NCI-H128 (cell line): Measurements from ENCODE around the gene ASZ1.
"Not testable (repeated sequence)": the region's sequence is repeated elsewhere in the genome, so short reads cannot be mapped to it uniquely, and the experiment has no call there.

ENCODE experiments used
- DNase-seq: peaks from one replicate; lab custom pipeline; 2025; ENCODE audit not compliant: unreplicated experiment; lab: John Stamatoyannopoulos, UW

Gene ASZ1

GRCh38 chr7:117427258-117427701 is at the start of gene ASZ1:
Gene ASZ1 (minus strand): TSS chr7:117427493. CDS start chr7:117427460, 33 bp downstream.
- no peak for DNase-seq

- DNase-seq: no peak
Measured at GRCh38 chr7:117476557-117477215, 49.4 kb upstream of the ASZ1 start.

- no peak for DNase-seq
Measured at GRCh38 chr7:117472335-117472734, 45.0 kb upstream of the ASZ1 start.

- no peak for DNase-seq
Measured at GRCh38 chr7:117470777-117471176, 43.5 kb upstream of the ASZ1 start.

- DNase-seq: no peak
Measured at GRCh38 chr7:117468174-117468573, 40.9 kb upstream of the ASZ1 start.

GRCh38 chr7:117460815-117461214 is 33.5 kb upstream of the ASZ1 start:
- DNase-seq: not testable (repeated sequence)

- no peak for DNase-seq
Measured at GRCh38 chr7:117459735-117460134, 32.4 kb upstream of the ASZ1 start.

- no peak for DNase-seq
Measured at GRCh38 chr7:117458977-117459583, 31.8 kb upstream of the ASZ1 start.

- no peak for DNase-seq
Measured at GRCh38 chr7:117448655-117449054, 21.4 kb upstream of the ASZ1 start.

GRCh38 chr7:117446220-117446815 is 19.0 kb upstream of the ASZ1 start:
- no peak for DNase-seq

GRCh38 chr7:117445206-117445605 is 17.9 kb upstream of the ASZ1 start:
- DNase-seq: no peak

- DNase-seq: no peak
Measured at GRCh38 chr7:117444646-117445045, 17.4 kb upstream of the ASZ1 start.

- no peak for DNase-seq
Measured at GRCh38 chr7:117435475-117436043, 8.3 kb upstream of the ASZ1 start.

GRCh38 chr7:117424090-117424829 is 3.0 kb downstream of the ASZ1 start:
- no peak for DNase-seq

- not testable (repeated sequence) for DNase-seq
Measured at GRCh38 chr7:117414591-117414990, 12.7 kb downstream of the ASZ1 start.

GRCh38 chr7:117412946-117413559 is 14.2 kb downstream of the ASZ1 start:
- DNase-seq: no peak

- no peak for DNase-seq
Measured at GRCh38 chr7:117412390-117412789, 14.9 kb downstream of the ASZ1 start.

GRCh38 chr7:117411539-117411938 is 15.8 kb downstream of the ASZ1 start:
- DNase-seq: no peak

- no peak for DNase-seq
Measured at GRCh38 chr7:117408831-117409230, 18.5 kb downstream of the ASZ1 start.

- DNase-seq: no peak
Measured at GRCh38 chr7:117405519-117405918, 21.8 kb downstream of the ASZ1 start.

GRCh38 chr7:117403737-117404136 is 23.6 kb downstream of the ASZ1 start:
- DNase-seq: no peak
